Thoracic aorta (tissue), 2 donors: ENCODE measurements around the gene AKAIN1. TPM values are rescaled to one million over a fixed set of nuclear protein-coding genes. Genes with fewer than 3 reads are reported as not detected.

Experiments used
- ATAC-seq: fragments of 150-250 bp; one replicate; pipeline ENCODE4 v1.8.0; 2017; ENCODE audit warnings: low read depth; ENCODE audit not compliant: insufficient number of reproducible peaks, low FRiP score
- DNase-seq: peaks from one replicate; pipeline ENCODE4 v3.0.0-alpha.2; 2020; ENCODE audit warnings: low spot score
- H3K27ac ChIP-seq, 2 donors: fragments of 200-600 bp; sonication (generic); 1 replicate in 1 of 2; 2 replicates in 1 of 2; pipeline ENCODE4 v1.5.1; 2016; ENCODE audit warnings: mild to moderate bottlenecking in 2 of 2, moderate library complexity in 2 of 2
- H3K27me3 ChIP-seq: fragments of 200-600 bp; sonication (generic); replicated peaks from 2 replicates; pipeline ENCODE4 v1.6.0; 2016; ENCODE audit warnings: mild to moderate bottlenecking; ENCODE audit not compliant: insufficient read depth
- H3K36me3 ChIP-seq: fragments of 200-600 bp; sonication (generic); one replicate; pipeline ENCODE4 v1.5.1; 2016
- H3K4me1 ChIP-seq, 2 donors: fragments of 200-600 bp; sonication (generic); 1 replicate in 1 of 2; 2 replicates in 1 of 2; pipeline versions ENCODE4 v1.5.1 to v1.6.0; 2016; ENCODE audit warnings: low read depth in 2 of 2, mild to moderate bottlenecking in 1 of 2; ENCODE audit not compliant: control insufficient read depth in 1 of 2
- H3K4me3 ChIP-seq: fragments of 200-600 bp; sonication (generic); 2 replicates; pipeline ENCODE4 v1.5.1; 2016; ENCODE audit warnings: mild to moderate bottlenecking
- H3K9me3 ChIP-seq: fragments of 200-600 bp; sonication (generic); 2 replicates; pipeline ENCODE4 v1.5.1; 2016
- CTCF ChIP-seq: fragments of 200-600 bp; sonication (generic); IDR thresholded peaks from one replicate; pipeline ENCODE4 v1.5.1; 2019; ENCODE audit warnings: antibody characterized with exemption
- total RNA-seq, 2 donors: library from RNA; depleted of rRNA; stranded (reverse); fragments of >200 nt; gene quantifications; one replicate each; pipeline versions ENCODE4 v1.1.0 to v1.2.3, GENCODE V29; 2016

AKAIN1 gene
- total RNA-seq, result not detected

GRCh38 chr18:5197032-5197434, at the start of gene AKAIN1:
TSS of gene AKAIN1 (minus strand) at chr18:5197257. CDS start at chr18:5197053, 204 bp downstream.
- no peak for DNase-seq
- TF ChIP-seq CTCF, result no peak
- no peaks in the 10 kb centered on the region for H3K36me3 ChIP-seq
- H3K27ac ChIP-seq, result no peak within 1 kb of the TSS
- H3K4me1 ChIP-seq, result no peaks in the 10 kb centered on the region
- H3K9me3 ChIP-seq, result no peaks in the 10 kb centered on the region
- H3K27me3 ChIP-seq, result no peaks in the 10 kb centered on the region
- H3K4me3 ChIP-seq, result no peak within 1 kb of the TSS
- no peak for ATAC-seq

- Histone ChIP-seq H3K27me3 (no peaks in the 10 kb centered on the region), H3K36me3 (peaks cover 19% of the 10 kb centered on the region), H3K9me3 (no peaks in the 10 kb centered on the region), H3K27ac (no peak overlapping the region), H3K4me1 (peaks cover 4 to 10% of the 10 kb centered on the region in 2 donors), H3K4me3 (no peak overlapping the region)
- ATAC-seq (no peak), DNase-seq (no peak)
- no peak for TF ChIP-seq CTCF
Observed at GRCh38 chr18:5244941-5245340, 47.9 kb upstream of the AKAIN1 start.

GRCh38 chr18:5239447-5239846, 42.4 kb upstream of the AKAIN1 start:
- H3K36me3 ChIP-seq, result peaks cover 19% of the 10 kb centered on the region
- no peaks in the 10 kb centered on the region for H3K9me3 ChIP-seq
- H3K4me3 ChIP-seq, result peak overlapping the region; percentile 98
- no peaks in the 10 kb centered on the region for H3K27me3 ChIP-seq
- peaks cover 15 to 31% of the 10 kb centered on the region in 2 donors for H3K4me1 ChIP-seq
- ATAC-seq (no peak), DNase-seq (no peak)
- H3K27ac ChIP-seq, result no peak overlapping the region
- TF ChIP-seq CTCF, result no peak

GRCh38 chr18:5238371-5238976, 41.4 kb upstream of the AKAIN1 start:
- TF ChIP-seq CTCF, result no peak
- Histone ChIP-seq H3K4me1 (peaks cover 15 to 31% of the 10 kb centered on the region in 2 donors), H3K9me3 (no peaks in the 10 kb centered on the region), H3K27ac (peak overlapping the region; percentile 98), H3K4me3 (peak overlapping the region; percentile 98), H3K27me3 (no peaks in the 10 kb centered on the region), H3K36me3 (peaks cover 12% of the 10 kb centered on the region)
- DNase-seq, result no peak
- no peak for ATAC-seq

GRCh38 chr18:5237723-5238370, 40.8 kb upstream of the AKAIN1 start:
- TF ChIP-seq CTCF, result no peak
- DNase-seq, result peak; percentile 47
- Histone ChIP-seq H3K27ac (peak overlapping the region; percentile 98), H3K9me3 (no peaks in the 10 kb centered on the region), H3K4me1 (peaks cover 15 to 31% of the 10 kb centered on the region in 2 donors), H3K36me3 (peaks cover 9% of the 10 kb centered on the region), H3K4me3 (peak overlapping the region; percentile 98), H3K27me3 (no peaks in the 10 kb centered on the region)
- peak; percentile 91 for ATAC-seq
